ENCODE results near the gene GBP3.
"Not testable (repeated sequence)": the region's sequence is repeated elsewhere in the genome, so short reads cannot be mapped to it uniquely, and the experiment has no call there.

GBP3 gene

GRCh38 chr1:88979054-88979748, 43.5 kb downstream of the GBP3 start:
- DNase-seq (ENCODE audit: low read depth in 2 of 2): no peak

GRCh38 chr1:88976235-88976634, 46.4 kb downstream of the GBP3 start:
- no peak for DNase-seq (ENCODE audit: low read depth in 2 of 2)

- DNase-seq (ENCODE audit: low read depth in 2 of 2): not testable (repeated sequence)
Observed at GRCh38 chr1:88974616-88975172, 48.0 kb downstream of the GBP3 start.

DNA sequence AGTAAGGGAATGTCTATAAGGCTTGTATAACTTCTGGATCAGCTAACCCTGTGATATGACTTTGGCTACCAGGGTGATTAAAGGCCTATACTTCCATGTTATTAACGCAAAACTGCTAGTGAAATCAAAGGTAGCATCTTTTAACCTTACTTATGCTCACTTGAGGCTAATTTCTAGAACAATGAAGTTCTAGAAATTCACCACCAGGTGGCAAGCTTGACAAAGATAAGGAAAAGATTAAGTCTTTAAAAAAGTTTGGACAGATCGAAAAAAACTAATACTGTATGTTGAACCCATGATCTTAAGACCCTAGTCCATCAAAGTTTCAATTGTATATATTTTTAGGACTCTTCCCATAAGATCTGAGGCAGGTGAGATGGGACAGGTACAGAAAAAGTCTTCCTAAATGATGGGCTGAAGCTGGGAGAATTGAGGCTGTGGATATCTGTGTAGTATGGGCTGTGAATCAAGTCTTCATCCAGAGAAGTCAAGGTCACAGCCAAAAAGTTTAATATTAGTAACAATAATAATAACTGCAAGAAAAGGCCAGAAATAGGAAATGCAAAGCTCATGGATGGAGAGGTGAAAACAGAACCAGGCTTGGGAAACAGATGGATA, 49.0 kb downstream of the GBP3 start:
- DNase-seq (ENCODE audit: low read depth in 2 of 2): peak; percentile 22 to 28

DNA sequence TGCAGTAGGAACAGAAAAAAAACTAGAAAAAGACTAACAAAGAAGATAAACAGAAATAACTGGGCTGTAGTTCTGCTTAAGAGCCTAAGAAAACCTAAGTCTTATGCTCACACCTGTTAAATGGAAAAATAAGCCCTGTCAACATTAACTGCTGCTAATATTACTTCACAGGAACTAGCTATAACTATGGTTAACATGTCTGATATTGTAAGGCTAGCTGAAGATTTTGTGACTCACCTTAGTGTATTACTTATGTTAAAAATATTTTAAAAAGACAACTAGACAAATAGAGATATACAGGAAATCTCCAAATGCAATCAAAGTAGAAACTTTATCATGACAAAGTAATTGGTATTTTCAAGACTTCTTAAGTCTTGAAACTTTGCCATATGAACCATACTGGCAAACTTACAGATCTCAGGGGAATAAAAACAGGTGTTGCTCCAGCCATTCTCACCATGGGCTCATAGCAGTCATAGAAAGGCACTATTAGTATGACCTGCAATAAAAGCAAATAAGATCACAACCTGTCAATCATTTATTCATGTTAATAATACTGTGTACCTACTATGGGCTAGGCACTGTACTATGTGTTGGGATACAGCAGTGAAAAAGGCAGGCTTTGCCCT, 60.9 kb downstream of the GBP3 start:
- no peak for DNase-seq (ENCODE audit: low read depth in 2 of 2)

DNA sequence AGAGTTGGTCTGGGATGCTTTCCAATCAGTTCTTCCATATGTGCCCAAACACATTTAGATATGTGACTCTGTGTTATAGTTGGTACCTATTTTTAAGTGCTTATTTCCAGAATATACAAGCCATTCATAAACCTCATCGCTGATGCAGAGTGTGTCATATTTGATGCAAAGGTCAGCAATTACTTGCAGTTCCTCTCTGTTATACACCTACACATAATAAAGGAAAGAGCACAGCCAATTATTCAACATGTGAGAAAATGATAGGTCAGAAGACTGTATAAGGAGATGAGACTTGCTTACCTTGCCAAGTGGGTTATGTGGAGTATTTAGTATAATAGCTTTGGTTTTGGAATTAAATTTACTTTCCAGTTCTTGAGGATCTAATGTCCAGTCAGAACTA, 61.6 kb downstream of the GBP3 start:
- DNase-seq (ENCODE audit: low read depth in 2 of 2): no peak

Measured in fibroblast of skin of left quadriceps (primary cell).